Smooth muscle cell (in vitro differentiated cells): ENCODE data around the gene PPP2R5D. TPM values are rescaled to one million over a fixed set of nuclear protein-coding genes. Genes with fewer than 3 reads are reported as not detected.

Experiments used
- DNase-seq: peaks from one replicate; lab custom pipeline; 2025; ENCODE audit not compliant: unreplicated experiment; lab: John Stamatoyannopoulos, UW
- H2AFZ ChIP-seq: fragments of 200-600 bp; sonication (generic); 2 replicates; pipeline ENCODE4 v1.6.0; 2016; ENCODE audit warnings: antibody characterized with exemption, low read depth, mild to moderate bottlenecking
- H3F3A ChIP-seq: fragments of 200-600 bp; sonication (generic); 2 replicates; pipeline ENCODE4 v1.6.0; 2017; ENCODE audit warnings: antibody characterized with exemption, low read depth
- H3K27ac ChIP-seq: fragments of 200-600 bp; sonication (generic); 2 replicates; pipeline ENCODE4 v1.5.1; 2016; ENCODE audit warnings: low read depth, mild to moderate bottlenecking
- H3K27me3 ChIP-seq: fragments of 200-600 bp; sonication (generic); 2 replicates; pipeline ENCODE4 v1.6.1; 2016; ENCODE audit warnings: low read depth, mild to moderate bottlenecking
- H3K36me3 ChIP-seq: fragments of 200-600 bp; sonication (generic); 2 replicates; pipeline ENCODE4 v1.5.1; 2016; ENCODE audit warnings: low read depth
- H3K4me1 ChIP-seq: fragments of 200-600 bp; sonication (generic); 2 replicates; pipeline ENCODE4 v1.5.1; 2016; ENCODE audit warnings: low read depth
- H3K4me2 ChIP-seq: fragments of 200-600 bp; sonication (generic); 2 replicates; pipeline ENCODE4 v1.6.0; 2016; ENCODE audit warnings: mild to moderate bottlenecking
- H3K4me3 ChIP-seq: fragments of 200-600 bp; sonication (generic); 2 replicates; pipeline ENCODE4 v1.5.1; 2016; ENCODE audit warnings: mild to moderate bottlenecking
- H3K79me2 ChIP-seq: fragments of 200-600 bp; sonication (generic); 2 replicates; pipeline ENCODE4 v1.6.0; 2016; ENCODE audit warnings: low read depth, mild to moderate bottlenecking
- H3K9ac ChIP-seq: fragments of 200-600 bp; sonication (generic); 2 replicates; pipeline ENCODE4 v1.6.0; 2016; ENCODE audit warnings: low read depth
- H3K9me3 ChIP-seq: fragments of 200-600 bp; sonication (generic); replicated peaks from 2 replicates; pipeline ENCODE4 v1.5.1; 2016; ENCODE audit warnings: low read depth
- H4K20me1 ChIP-seq: fragments of 200-600 bp; sonication (generic); 2 replicates; pipeline ENCODE4 v1.6.0; 2016; ENCODE audit warnings: low read depth
- WGBS: methylation state at CpG from one replicate; pipeline ENCODE4 v1.1.7; 2016; ENCODE audit warnings: low lambda C conversion rate; 5-methylcytosine and 5-hydroxymethylcytosine counted together
- polyA plus RNA-seq: library from polyadenylated mRNA; unstranded; fragments of >200 nt; fragmentation: Nextera tagmentation; extraction: Ambion mirVana; gene quantifications from 2 replicates; pipeline ENCODE4 v1.2.1, GENCODE V29; 2016
- total RNA-seq: library from RNA; depleted of rRNA; stranded (reverse); fragments of >200 nt; gene quantifications from 2 replicates; pipeline ENCODE4 v1.2.3, GENCODE V29; 2014
- TF ChIP-seq, protein P1 (sequence below): fragments of 200-600 bp; sonication (generic); IDR thresholded peaks from 2 replicates; pipeline ENCODE4 v1.5.1; 2017; ENCODE audit warnings: borderline replicate concordance, mild to moderate bottlenecking, antibody characterized with exemption; ENCODE audit not compliant: insufficient read depth, poor library complexity, severe bottlenecking

PPP2R5D gene
- total and polyA plus RNA-seq, 2 experiments from 2014 or later = 46.4 to 51.3 TPM

DNA sequence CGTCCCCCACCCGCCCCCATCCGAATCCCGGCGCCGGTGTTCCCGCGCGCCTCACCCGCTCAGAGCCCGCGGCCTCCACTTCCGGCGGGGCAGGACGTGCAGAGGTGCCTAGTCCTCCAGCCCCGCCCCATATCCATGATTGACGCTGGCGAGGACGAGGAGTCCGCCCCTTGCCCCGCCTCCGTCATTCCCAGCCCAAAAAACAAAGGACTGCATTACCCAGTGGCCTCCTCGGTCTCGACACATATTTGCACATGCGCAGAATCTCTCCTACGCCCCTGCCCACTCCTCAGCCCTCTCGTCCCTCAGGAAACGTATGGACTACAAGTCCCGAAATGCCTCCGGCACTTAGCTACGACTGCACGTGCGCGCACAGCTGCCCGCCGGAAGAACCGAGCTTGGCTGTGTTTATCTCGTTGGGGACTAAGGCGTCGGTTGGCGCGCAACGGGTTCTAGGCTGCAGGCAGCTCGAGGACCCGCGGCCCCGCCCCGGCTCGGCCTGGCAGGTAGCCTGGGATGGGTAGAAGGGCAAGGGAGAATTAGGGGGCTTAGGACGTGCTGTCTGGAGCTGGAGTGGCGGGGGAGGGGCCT is 29.6 kb downstream of the PPP2R5D start, which contains the start of the genes KLHDC3 and MEA1:
Gene KLHDC3, plus strand, starts transcription at position 407 of the 591 bp plus-strand sequence. CDS start 2,944 bp downstream, outside the sequence.
Gene MEA1, minus strand, starts transcription at position 104 of the 591 bp plus-strand sequence. CDS start 133 bp downstream, outside the sequence.
- Histone ChIP-seq H3K9me3 (no peaks in the 10 kb centered on the region), H3K79me2 (peaks cover 51% of the 10 kb centered on the region), H3K27me3 (no peaks in the 10 kb centered on the region), H3K4me2 (peak within 1 kb of the TSS; percentile 95), H3K9ac (peak within 1 kb of the TSS; percentile 69), H2AFZ (peak within 1 kb of the TSS; percentile 59), H3K27ac (peak within 1 kb of the TSS; percentile 47), H3K36me3 (no peaks in the 10 kb centered on the region), H4K20me1 (peaks cover 20% of the 10 kb centered on the region), H3K4me3 (peak within 1 kb of the TSS; percentile 72), H3K4me1 (peaks cover 6% of the 10 kb centered on the region), H3F3A (peaks cover 3% of the 10 kb centered on the region)
- DNase-seq = peak; percentile 93
- TF ChIP-seq, protein P1, sequence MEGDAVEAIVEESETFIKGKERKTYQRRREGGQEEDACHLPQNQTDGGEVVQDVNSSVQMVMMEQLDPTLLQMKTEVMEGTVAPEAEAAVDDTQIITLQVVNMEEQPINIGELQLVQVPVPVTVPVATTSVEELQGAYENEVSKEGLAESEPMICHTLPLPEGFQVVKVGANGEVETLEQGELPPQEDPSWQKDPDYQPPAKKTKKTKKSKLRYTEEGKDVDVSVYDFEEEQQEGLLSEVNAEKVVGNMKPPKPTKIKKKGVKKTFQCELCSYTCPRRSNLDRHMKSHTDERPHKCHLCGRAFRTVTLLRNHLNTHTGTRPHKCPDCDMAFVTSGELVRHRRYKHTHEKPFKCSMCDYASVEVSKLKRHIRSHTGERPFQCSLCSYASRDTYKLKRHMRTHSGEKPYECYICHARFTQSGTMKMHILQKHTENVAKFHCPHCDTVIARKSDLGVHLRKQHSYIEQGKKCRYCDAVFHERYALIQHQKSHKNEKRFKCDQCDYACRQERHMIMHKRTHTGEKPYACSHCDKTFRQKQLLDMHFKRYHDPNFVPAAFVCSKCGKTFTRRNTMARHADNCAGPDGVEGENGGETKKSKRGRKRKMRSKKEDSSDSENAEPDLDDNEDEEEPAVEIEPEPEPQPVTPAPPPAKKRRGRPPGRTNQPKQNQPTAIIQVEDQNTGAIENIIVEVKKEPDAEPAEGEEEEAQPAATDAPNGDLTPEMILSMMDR = no peak
- under 1% methylated on average over 50 of the region's 51 CpGs for WGBS

DNA sequence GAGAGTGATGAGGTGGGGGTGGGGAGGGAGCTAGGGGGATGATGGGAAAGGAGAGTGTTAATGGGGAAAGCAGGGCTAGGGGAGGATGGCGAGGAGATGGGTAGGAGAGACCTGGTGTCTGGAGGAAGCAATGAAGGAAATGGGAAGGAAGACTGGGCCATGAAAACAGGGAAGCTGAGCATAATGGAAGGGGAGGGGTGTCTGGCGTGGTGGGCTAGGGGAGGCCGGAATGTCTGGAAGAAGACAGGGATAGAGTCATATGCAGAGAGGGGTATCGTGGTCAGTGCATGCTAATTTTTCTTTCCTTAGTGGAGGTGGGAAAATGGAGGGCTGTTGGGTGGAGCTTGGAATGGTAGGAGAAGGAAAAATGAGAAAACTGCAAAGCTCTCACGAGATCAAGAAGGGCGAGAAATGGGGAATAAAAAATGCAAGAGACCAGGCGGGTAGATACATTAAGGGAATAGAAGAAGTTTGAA is 30.1 kb downstream of the PPP2R5D start:
- Histone ChIP-seq H3K36me3 (no peaks in the 10 kb centered on the region), H3K79me2 (peaks cover 51% of the 10 kb centered on the region), H3K27ac (peak overlapping the region; percentile 47), H3K4me3 (peak overlapping the region; percentile 72), H3K27me3 (no peaks in the 10 kb centered on the region), H2AFZ (no peak overlapping the region), H3K9me3 (no peaks in the 10 kb centered on the region), H3F3A (peaks cover 8% of the 10 kb centered on the region), H3K4me1 (peaks cover 6% of the 10 kb centered on the region), H4K20me1 (peaks cover 20% of the 10 kb centered on the region), H3K4me2 (peak overlapping the region; percentile 95), H3K9ac (peak overlapping the region; percentile 69)
- no peak for DNase-seq
- TF ChIP-seq, protein P1 = no peak
- WGBS = 8% methylated on average over 7 of the region's 7 CpGs

DNA sequence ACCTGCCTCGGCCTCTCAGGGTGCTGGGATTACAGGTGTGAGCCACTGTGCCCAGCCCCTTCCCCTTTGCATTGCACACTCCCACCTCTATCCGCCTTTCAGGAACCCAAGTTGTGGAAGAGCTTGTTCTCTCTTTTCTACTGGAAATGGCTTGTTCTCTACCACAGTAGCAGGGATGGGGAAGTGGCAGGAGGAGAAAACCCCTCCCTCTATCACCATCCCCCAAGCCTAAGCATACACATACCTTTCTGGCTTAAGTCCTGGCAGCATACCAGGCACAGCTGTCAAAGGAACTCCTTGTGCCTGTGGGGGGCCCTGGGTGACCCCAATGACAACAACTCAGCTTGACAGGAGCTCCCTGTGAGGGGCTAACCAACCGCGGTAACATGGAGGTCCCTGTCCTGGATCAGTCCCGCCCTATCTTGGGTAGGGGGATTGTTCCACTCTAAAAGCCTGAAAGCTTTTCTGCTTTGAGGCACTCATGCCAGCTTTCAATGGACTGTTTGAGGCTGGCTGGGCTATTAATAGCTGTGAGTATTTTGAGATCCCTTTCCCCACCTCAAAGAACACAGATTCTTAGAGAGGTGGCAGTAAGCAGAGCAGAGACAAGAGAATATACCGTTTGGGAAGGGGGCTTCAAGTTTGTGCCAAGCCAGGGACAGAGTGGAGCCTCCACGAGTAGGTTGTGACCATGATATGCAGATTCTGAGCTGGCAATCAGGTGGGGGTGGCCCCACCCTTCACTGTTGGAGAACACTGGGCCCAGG is 32.0 kb downstream of the PPP2R5D start:
- Histone ChIP-seq H4K20me1 (peaks cover 20% of the 10 kb centered on the region), H3K27me3 (no peaks in the 10 kb centered on the region), H2AFZ (no peak overlapping the region), H3K4me1 (peaks cover 13% of the 10 kb centered on the region), H3F3A (peaks cover 24% of the 10 kb centered on the region), H3K36me3 (no peaks in the 10 kb centered on the region), H3K4me3 (no peak overlapping the region), H3K9me3 (no peaks in the 10 kb centered on the region), H3K79me2 (peaks cover 51% of the 10 kb centered on the region), H3K9ac (no peak overlapping the region), H3K4me2 (no peak overlapping the region), H3K27ac (no peak overlapping the region)
- WGBS = 92% methylated on average over 7 of the region's 7 CpGs
- DNase-seq = no peak
- TF ChIP-seq, protein P1 = no peak
